NCI-H2196 treated with DMSO at 0.1 percent for 48 hours (cell line): ENCODE results near the gene TBXA2R.

Experiments
- DNase-seq: peaks from one replicate; lab custom pipeline; 2025; ENCODE audit not compliant: unreplicated experiment; lab: John Stamatoyannopoulos, UW

The TBXA2R gene

GRCh38 chr19:3556978-3557460 is 49.7 kb downstream of the TBXA2R start:
- DNase-seq, result no peak

- no peak for DNase-seq
Measured at GRCh38 chr19:3556423-3556977, 50.2 kb downstream of the TBXA2R start.

GRCh38 chr19:3555653-3556422 is 50.8 kb downstream of the TBXA2R start:
- DNase-seq, result no peak

- no peak for DNase-seq
Measured at GRCh38 chr19:3554254-3555083, 52.2 kb downstream of the TBXA2R start.

- DNase-seq, result no peak
Measured at GRCh38 chr19:3551792-3552095, 54.9 kb downstream of the TBXA2R start.

GRCh38 chr19:3550947-3551791 is 55.5 kb downstream of the TBXA2R start:
- no peak for DNase-seq

GRCh38 chr19:3549816-3550215 is 56.9 kb downstream of the TBXA2R start:
- no peak for DNase-seq

DNA sequence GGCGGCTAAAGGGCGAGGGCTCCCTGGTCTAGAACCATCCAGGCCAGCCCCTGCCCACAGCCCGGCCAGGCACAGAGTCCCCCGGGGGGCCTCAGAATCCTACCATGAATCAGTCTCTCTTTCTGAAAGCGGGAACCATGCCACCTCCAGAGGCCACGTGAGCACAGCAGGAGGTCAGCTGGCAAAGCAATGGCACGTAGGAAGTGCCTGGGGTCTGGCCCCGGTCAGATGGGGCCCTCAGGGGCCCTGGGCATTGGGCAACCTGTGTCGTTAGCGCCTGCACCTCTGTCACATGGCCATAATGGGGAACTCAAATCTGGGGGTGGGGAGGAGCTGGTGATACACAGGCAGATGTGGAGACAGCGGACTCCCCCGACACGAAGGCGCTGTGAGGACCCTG is 58.1 kb downstream of the TBXA2R start:
- no peak for DNase-seq

GRCh38 chr19:3547767-3548282 is 58.9 kb downstream of the TBXA2R start:
- DNase-seq, result no peak

DNA sequence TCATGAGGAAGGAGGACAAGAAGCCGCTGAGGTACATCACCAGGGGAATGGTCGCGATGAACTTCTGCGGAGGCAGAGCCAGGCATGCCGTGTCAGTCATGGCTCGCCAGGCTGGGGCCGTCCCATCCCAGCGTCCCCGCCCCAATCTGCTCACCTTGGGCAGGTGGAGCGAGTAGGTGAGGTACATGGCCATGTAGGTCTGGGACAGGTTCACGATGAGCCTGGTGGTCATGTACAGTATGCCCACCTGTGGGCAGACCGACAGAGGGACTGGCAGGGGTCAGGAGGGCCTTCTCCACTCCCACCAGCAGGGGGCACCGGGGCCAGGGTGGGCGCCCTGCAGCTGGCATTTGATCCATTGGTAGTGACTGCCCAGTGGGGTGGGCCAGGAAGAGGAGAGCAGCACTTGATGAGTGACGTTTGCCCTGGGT is 59.4 kb downstream of the TBXA2R start:
- no peak for DNase-seq

DNA sequence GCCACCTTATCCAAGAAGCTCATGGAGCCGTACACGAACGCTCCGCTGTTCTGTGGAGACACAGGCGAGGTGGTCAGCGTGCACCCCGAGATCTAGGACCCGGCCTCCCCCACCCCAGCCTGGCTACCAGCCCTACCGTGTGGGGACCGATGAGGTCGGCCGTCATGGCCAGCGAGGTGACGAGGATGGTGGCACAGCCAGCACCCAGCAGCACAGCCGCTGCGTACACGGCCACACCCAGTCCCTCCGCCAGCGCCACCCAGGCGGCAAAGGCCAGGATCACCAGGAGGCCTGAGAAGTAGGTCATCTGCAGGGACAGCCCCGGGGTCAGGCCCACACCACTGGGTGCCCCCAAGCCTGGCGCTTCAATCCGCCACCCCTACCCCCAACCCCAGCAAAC is 60.6 kb downstream of the TBXA2R start:
- no peak for DNase-seq

- no peak for DNase-seq
Measured at GRCh38 chr19:3545669-3546034, 61.0 kb downstream of the TBXA2R start.

DNA sequence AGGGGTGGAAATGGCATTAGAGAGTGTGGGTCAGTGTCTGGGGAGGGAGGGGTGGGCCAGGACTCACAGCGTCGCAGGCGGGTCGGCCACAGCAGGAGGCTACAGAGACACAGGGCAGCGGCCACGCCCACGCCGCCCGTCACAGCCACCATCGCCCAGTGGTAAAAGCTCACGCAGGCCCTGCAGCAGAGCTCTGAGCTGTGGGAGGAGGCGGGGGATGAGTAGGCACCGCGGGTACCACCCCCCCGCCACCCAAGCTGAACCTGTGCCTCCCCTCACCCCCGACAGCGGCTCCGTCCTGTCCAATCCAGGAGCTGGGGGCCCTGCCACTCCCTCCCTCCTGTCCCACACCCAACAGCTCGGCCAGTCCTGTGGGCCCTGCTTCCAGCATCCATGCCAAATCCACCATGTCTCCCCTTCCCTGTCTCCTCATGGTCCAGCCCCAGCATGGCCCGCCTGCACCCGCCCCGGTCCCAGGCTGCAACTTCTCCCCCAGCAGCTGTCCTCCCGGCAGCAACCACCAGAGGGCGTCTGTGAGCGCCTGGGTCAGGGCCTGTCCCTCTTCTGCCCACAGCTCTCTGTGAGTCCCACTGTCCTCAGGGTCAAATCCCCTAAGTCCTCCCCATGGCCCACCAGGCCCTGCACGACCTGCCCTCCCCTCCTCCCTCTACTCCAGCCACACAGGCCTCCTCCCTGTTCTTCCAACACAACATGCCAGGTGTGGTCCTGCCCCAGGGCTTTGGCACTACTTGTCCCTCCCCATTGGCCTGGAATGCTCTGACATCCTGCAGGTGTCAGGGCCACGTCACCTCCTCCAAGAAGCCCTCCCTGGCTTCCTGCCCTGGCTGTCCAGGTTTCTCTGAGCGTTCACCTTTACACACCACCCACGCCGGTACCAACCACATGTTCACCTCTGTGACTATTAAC is 61.7 kb downstream of the TBXA2R start:
- DNase-seq, result no peak
